ENCODE data around the gene LGALS8. TPM values are rescaled to one million over a fixed set of nuclear protein-coding genes. Genes with fewer than 3 reads are reported as not detected.

Gene LGALS8
- polyA plus RNA-seq, 2 of the 4 experiments (the other 2 are of a cell fraction): 32.3 to 61.3 TPM

- Histone ChIP-seq H3K4me2 (no peak overlapping the region), H3K27ac (no peak overlapping the region), H3K4me1 (peaks cover 7% of the 10 kb centered on the region; the same call in 2 of the 3 replicates), H3K9me3 (no peaks in the 10 kb centered on the region), H3K4me3 (no peak overlapping the region)
- TF ChIP-seq PBX3 (IDR thresholded peaks at IDR 0.05) (no peak), POLR2A (IDR thresholded peaks at IDR 0.05; ENCODE audit: low read length) (no peak), E2F6 (IDR thresholded peaks at IDR 0.05; ENCODE audit: borderline replicate concordance, low read depth) (no peak), CBX8 (IDR thresholded peaks at IDR 0.05) (no peak), RCOR1 (IDR thresholded peaks at IDR 0.05; ENCODE audit: low read depth, low read length) (no peak), RNF2 (IDR thresholded peaks at IDR 0.05; ENCODE audit: borderline replicate concordance, low read depth) (no peak), TP53 (CRISPR knock-in tag; IDR thresholded peaks at IDR 0.05) (no peak), CTCF (IDR thresholded peaks at IDR 0.05) (no peak), MYC (IDR thresholded peaks at IDR 0.05; ENCODE audit: borderline replicate concordance, low read length) (no peak), ESRRA (IDR thresholded peaks at IDR 0.05; ENCODE audit: borderline replicate concordance, low read length) (no peak), ELK1 (IDR thresholded peaks at IDR 0.05; ENCODE audit: low read depth, low read length) (no peak), RAD21 (conservative IDR thresholded peaks at IDR 0.05 in 1 of 2, IDR thresholded peaks at IDR 0.05 in 1 of 2) (no peak), HOXB13 (CRISPR knock-in tag; IDR thresholded peaks at IDR 0.05; ENCODE audit: low read depth) (no peak), RFX5 (IDR thresholded peaks at IDR 0.05) (no peak), SMC3 (IDR thresholded peaks at IDR 0.05) (no peak), NFE2L2 (conservative IDR thresholded peaks at IDR 0.05; ENCODE audit: low read length) (no peak)
- TF ChIP-seq, protein P1, sequence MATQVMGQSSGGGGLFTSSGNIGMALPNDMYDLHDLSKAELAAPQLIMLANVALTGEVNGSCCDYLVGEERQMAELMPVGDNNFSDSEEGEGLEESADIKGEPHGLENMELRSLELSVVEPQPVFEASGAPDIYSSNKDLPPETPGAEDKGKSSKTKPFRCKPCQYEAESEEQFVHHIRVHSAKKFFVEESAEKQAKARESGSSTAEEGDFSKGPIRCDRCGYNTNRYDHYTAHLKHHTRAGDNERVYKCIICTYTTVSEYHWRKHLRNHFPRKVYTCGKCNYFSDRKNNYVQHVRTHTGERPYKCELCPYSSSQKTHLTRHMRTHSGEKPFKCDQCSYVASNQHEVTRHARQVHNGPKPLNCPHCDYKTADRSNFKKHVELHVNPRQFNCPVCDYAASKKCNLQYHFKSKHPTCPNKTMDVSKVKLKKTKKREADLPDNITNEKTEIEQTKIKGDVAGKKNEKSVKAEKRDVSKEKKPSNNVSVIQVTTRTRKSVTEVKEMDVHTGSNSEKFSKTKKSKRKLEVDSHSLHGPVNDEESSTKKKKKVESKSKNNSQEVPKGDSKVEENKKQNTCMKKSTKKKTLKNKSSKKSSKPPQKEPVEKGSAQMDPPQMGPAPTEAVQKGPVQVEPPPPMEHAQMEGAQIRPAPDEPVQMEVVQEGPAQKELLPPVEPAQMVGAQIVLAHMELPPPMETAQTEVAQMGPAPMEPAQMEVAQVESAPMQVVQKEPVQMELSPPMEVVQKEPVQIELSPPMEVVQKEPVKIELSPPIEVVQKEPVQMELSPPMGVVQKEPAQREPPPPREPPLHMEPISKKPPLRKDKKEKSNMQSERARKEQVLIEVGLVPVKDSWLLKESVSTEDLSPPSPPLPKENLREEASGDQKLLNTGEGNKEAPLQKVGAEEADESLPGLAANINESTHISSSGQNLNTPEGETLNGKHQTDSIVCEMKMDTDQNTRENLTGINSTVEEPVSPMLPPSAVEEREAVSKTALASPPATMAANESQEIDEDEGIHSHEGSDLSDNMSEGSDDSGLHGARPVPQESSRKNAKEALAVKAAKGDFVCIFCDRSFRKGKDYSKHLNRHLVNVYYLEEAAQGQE (IDR thresholded peaks at IDR 0.05): no peak
- TF ChIP-seq, protein P2, sequence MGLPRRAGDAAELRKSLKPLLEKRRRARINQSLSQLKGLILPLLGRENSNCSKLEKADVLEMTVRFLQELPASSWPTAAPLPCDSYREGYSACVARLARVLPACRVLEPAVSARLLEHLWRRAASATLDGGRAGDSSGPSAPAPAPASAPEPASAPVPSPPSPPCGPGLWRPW (IDR thresholded peaks at IDR 0.05): no peak
- TF ChIP-seq, protein P3, sequence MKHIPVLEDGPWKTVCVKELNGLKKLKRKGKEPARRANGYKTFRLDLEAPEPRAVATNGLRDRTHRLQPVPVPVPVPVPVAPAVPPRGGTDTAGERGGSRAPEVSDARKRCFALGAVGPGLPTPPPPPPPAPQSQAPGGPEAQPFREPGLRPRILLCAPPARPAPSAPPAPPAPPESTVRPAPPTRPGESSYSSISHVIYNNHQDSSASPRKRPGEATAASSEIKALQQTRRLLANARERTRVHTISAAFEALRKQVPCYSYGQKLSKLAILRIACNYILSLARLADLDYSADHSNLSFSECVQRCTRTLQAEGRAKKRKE (CRISPR knock-in tag; IDR thresholded peaks at IDR 0.05; ENCODE audit: low read depth): no peak
- POLR2A ChIA-PET: no interaction called here
- 96% methylated on average over 5 of the region's 5 CpGs for WGBS (ENCODE audit: missing lambda C conversion rate)
- CTCF ChIA-PET: interaction anchor here (0.9 to 1.9 kb wide), 8 partner anchors 20 to 431 kb away, joined by 3 to 6 read pairs (median 4); no protein-coding TSS in a partner anchor
- no peak for ATAC-seq
- FAIRE-seq: no peak
- no peak for DNase-seq (ENCODE audit: low read depth in 1 of 2, low spot score in 1 of 2)
Measured at GRCh38 chr1:236530959-236531358, 7.2 kb downstream of the LGALS8 start.

Data from A549 (cell line).